Adipose tissue (tissue), 3 donors: ENCODE data around the gene CST8. TPM values are rescaled to one million over a fixed set of nuclear protein-coding genes. Genes with fewer than 3 reads are reported as not detected.

Experiments
- H3K27ac ChIP-seq: one replicate; pipeline ENCODE4 v1.5.1; 2013; ENCODE audit warnings: low read depth, low read length
- WGBS, 3 donors: extraction: QIAGEN DNeasy Blood & Tissue Kit; methylation state at CpG; one replicate each; pipeline ENCODE4 v1.1.7; 2013; 5-methylcytosine and 5-hydroxymethylcytosine counted together
- polyA plus RNA-seq, 3 donors: library from polyadenylated mRNA; stranded (reverse); fragments of 200-250 nt; gene quantifications; one replicate each; pipeline ENCODE4 v1.2.3, GENCODE V29; 2013
- donor health status: healthy with polysubstance abuse.
- donor health status: Bipolar disorder and iron deficiency.
- donor health status: healthy.

The CST8 gene
- polyA plus RNA-seq, 3 donors, result not detected

DNA sequence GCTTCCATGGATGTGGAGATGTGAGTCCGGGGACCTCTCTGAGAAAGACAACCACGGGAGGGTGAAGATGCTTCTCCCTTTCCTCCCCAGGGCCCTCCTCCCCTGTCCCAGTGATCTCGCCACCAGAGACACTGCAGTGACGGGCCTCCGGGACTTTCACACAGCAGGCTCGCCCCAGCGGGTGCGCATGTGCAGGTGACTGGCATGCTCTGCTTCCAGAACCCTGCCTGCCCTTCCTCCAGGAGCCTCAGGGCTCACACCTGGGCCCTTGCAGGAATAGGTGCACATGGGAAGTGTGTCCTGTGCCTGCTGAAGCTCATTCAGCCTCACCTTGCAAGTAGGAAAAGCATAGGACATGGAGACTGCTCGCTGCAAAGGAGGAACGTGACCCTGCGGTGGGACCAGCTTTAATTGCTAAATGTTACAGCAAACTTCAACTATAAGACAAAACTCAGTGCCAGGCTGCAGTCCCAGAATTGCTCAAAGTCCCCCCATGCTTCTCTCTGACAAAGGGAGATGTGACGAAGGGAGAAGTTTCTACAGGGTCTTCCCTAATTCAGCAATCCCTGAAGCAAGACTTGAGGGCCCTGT is 19.2 kb downstream of the CST8 start:
- 74 to 91% (median 87%) methylated on average over 12 of the region's 12 CpGs for WGBS, 3 donors
- H3K27ac ChIP-seq, result no peak overlapping the region

DNA sequence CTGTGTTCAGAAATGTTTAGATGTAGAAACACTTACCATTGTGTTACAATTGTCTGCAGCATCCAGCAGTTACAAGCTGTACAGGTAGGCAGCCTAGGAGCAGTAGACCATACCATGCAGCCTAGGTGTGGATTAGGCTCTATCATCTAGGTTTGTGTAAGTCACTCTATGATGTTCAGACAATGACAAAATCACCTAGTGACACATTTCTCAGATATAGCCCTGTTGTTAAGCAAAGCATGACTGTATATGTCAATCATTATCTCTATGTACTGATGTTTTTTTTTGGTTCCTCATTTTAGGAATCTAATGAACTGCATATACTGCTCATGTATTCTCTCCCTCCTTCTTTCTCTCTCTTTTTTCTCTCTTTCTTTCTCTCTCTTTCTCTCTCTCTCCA is 22.2 kb downstream of the CST8 start:
- no peak overlapping the region for H3K27ac ChIP-seq

DNA sequence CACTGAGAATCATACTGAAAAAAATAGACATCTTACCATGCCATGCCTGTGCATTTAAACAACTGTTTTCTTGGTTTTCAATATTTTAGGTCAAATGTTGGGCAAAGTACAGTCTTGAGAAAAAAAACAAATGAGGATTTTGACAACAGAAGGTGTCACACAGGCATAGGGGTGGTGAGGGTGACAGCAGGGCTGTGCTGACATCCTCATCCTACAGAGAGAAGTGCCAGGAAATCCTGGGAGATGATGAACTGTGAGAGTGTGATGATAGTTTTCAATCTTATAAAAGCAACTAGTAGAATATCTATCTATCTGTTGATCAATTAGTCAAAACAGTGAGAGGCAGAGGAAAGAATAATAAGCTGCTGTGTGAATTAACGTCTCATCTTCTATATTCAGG is 23.9 kb downstream of the CST8 start:
- WGBS, 3 donors, result 24 to 67% (median 62%) methylated on average over 1 of the region's 1 CpG
- H3K27ac ChIP-seq, result no peak overlapping the region

DNA sequence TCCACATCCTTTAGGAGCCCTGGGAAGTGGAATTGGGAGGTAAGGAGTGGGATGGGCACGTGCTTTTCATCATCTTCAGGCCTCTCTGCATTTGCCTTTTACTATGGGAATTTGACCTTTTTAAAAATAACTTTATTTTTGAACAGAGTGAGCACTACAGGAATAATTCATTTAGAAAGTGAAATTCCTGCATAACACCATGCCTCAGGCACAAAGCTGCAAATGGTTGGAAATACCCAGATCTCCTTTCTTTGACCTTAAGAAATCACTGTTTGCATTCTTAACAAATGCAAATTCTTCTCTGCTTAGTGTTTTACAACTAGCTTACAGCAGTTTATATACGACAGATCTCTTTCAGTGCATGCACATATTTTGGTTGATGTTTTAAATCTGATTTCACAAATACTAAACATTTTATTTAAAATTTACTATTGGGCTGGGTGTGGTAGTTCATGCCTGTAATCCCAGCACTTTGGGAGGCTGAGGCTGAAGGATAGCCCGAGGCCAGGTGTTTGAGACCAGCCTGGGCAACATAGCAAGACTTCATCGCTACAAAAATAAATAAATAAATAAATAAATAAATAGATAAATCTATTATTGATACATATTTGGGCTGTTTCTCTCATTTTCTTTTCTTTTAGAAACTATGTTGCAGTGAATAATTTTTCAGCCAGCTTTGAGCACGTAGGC is 24.5 kb downstream of the CST8 start:
- H3K27ac ChIP-seq, result no peak overlapping the region
- WGBS, 3 donors, result 77 to 84% (median 80%) methylated on average over 5 of the region's 5 CpGs

DNA sequence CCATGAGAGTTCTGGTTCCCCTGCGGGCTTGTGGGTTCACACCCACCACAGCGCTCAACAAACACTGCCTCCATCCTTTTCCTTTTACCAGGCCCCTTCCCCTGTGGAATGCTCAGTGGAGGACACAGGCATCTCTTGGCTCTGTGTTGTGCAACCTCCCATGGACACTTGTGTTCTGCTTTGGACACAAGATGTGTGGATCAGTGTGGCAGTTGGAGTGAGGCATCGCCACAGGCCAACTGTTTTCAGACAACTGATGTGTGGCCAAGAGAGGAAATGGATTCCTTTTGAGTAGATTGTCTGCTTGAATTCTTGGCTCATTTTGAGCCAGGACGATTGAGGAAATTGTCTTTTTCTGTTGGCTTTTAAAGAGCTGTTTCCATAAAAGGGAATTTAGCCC is 26.8 kb downstream of the CST8 start:
- WGBS, 3 donors, result 73 to 81% (median 78%) methylated on average over 4 of the region's 4 CpGs
- H3K27ac ChIP-seq, result no peak overlapping the region

DNA sequence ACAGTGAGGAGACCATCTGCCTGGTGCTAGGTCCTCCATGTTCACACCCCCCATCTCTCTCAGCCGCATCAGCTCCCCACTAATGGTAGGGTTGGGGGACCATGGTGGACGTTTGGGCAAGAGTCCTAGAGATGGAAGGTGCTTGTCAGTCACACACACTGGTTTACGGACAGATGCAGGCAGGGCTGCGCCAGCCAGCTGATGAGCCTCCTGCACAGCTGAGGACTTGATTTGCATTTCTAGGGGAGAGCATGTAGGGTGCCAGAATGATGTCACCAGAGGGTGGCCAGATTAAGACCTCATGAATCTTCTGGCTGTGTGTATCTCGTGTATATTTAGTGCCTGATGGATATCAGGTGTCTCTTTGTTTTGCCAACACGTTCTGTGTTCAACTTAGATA is 28.6 kb downstream of the CST8 start:
- 66 to 82% (median 81%) methylated on average over 6 of the region's 6 CpGs for WGBS, 3 donors
- H3K27ac ChIP-seq, result no peak overlapping the region

DNA sequence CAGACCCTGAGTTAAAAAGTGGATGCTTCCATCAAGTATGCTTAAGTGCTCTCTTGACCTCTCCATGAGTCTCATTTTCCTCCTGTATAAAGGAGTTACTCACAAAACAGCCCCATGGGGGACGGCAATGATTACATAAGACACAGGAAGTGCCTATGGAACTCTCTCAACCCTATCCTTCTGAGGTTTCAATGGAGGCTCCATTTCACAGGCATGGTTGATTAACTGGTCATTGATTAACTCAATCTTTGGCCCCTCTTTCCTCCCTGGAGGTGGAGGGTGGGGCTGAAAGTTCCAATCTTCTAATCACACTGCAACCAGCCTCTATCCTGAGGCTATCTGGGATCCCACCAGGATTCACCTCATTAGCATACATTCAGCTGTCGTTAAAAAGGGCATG is 29.3 kb downstream of the CST8 start:
- H3K27ac ChIP-seq, result no peak overlapping the region
- WGBS, 3 donors, result 58 to 60% (median 60%) methylated on average over 2 of the region's 2 CpGs

DNA sequence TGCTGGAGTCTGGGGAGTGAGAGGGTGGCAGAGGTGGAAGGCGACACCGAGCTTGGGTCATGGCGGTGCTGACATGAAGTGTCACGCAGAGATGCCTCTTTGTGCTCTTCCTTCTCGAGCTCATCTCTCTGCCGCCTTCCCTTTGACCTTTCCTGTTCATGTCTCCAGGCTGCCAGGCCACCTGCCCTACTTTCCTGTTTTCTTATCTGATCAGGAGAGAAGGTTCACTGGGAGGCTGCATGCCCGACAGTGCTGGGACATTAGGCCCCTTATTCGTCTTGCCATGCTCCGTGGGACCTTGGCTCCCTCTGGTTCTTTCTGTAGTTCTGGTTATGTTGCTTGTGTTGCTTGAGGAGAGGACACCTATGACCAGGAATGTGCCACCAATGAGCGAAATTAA is 33.2 kb downstream of the CST8 start:
- no peak overlapping the region for H3K27ac ChIP-seq
- 72 to 89% (median 86%) methylated on average over 10 of the region's 10 CpGs for WGBS, 3 donors

DNA sequence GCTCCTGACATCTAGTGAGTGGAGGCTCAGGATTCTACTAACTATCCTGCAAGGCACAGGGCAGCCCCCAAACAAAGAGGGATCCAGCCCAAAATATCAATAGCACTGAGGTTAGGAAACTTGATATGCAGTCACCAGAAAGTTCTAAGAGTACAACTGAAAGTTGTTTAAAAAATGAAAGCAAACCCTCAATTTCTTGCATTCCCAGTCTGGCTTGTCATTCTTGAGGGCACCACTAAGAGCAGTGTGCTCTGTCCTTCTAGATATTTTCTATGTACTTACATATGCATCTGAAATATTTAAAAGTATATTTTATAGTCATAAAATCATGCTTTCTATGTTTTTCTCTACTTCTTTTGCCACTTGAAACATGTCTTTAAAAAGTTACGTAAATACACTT is 35.9 kb downstream of the CST8 start:
- H3K27ac ChIP-seq, result no peak overlapping the region
- WGBS, 3 donors, result 89 to 95% (median 94%) methylated on average over 1 of the region's 1 CpG

DNA sequence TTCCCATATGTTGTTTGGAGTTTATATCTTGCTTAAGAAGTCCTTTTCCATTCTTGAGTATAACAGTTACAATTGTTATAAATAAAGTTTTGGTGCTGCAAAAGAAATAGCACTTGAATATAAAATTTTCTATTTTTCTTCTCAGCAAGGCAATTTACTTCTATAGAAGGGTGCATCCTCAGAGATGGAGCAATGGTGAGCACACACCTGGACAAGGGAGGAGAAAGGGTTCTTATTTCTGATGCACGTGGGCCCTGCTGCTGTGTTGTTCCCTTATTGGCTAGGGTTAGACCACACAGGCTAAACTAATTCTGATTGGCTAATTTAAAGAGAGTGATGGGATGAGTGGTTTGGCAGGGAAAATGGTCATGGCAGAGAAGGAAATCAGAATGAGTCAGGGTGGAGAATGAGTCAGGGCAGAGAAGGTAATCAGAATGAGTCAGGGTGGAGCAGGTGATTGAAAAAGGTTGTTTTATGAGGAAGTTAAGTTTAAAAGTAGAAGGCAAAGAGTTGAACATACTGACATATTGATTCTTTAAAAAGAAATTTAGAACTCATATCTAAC is 38.0 kb downstream of the CST8 start:
- 47 to 82% (median 57%) methylated on average over 1 of the region's 1 CpG for WGBS, 3 donors
- H3K27ac ChIP-seq, result no peak overlapping the region

DNA sequence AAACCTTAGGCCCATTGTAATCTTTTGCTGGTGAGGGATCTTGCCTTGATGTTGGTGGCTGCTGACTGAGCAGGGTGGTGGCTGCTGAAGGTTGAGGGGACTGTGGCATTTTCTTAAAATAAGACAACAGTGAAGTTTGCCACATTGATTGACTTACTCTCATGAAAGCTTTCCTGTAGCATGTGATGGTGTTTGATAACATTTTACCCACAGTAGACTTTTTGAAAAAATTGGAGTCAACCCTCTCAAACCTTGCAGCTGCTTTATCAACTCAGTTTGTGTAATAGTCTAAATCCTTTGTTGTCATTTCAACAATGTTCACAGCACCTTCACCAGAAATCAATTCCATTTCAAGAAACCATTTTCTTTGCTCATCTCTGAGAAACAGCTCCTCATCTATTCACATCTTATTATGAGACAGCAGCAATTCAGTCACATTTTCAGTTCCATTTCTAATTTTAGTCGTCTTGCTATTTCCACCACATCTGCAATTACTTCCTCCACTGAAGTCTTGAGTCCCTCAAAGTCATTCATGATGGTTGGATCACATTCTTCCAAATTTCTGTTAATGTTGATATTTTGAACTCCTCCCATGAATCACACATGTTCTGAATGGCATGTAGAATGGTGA is 40.1 kb downstream of the CST8 start:
- H3K27ac ChIP-seq, result no peak overlapping the region
- WGBS, 3 donors, result 44 to 62% (median 44%) methylated on average over 1 of the region's 1 CpG

DNA sequence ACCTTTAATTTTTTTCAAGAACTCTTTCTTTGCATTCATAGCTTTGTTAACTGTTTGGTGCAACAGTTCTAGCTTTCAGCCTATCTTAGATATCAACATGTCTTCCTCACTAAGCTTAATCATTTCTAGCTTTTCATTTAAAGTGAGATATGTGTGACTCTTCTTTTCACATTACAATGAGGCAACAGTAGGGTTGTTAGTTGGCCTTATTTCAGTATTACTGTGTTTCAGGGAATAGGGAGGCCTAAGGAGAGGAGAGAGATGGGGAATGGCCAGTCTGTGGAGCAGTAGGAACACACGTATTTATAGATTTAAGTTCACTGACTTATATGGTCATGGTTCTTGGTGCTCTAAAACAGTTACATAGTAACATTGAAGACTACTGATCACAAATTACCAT is 41.6 kb downstream of the CST8 start:
- 64 to 74% (median 66%) methylated on average over 1 of the region's 1 CpG for WGBS, 3 donors
- no peak overlapping the region for H3K27ac ChIP-seq

DNA sequence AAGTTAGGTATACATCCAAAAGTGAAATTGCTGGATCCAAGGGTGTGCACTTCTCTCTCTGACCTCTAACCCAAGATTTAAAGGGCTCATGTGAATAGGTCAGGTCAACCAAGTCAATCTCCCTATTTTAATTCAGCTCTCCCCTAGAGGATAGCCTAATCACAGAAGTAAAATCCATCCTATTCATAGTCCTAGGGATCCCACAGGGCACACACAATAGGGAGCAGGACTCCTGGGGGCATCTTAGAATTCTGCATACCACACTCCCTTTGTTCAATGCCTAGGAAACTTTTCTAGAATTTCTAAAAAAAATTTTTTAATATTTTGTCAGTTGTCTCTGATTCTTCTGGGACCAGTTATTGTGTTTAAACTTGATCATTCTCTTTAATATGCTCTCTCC is 42.2 kb downstream of the CST8 start:
- no peak overlapping the region for H3K27ac ChIP-seq

DNA sequence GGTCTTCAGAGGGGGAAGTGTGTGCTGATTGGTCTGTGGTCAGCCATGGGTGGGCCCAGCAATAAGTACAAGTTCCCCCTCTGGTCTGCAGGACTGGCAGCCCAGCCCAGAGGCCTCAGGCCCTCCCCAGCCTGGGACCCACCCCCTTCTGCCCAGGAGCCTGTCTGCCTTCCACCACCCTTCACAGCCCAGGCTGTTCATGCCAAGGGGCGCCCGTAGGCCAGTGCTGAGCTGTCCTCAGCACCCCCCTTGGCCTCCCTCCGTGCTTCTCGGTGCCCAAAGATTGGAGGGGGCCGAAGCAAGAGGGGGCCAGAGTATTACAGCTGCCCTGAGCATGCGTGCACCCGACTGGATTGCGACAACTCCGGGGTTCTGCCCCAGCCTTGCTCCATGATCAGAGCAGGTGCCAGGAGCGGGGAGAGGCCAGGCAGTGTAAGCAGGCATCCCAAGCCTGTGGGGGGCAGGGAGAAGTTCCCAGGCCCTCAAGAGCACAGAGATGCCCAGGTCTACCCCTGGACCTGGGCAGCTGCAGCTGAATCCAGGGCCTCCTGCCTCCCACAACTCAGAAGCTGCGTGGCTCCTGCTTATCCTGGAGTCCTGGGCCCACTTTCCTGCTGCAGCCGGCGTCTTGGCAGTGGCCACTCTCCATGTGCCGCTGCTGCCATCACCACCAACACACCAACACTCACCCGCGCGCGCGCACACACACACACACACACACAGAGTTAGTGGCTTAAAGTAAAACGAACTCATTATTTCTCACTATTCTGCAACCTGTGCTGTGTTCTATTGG is 44.1 kb downstream of the CST8 start:
- WGBS, 3 donors, result 74 to 85% (median 82%) methylated on average over 17 to 20 of the region's 20 CpGs
- H3K27ac ChIP-seq, result no peak overlapping the region

DNA sequence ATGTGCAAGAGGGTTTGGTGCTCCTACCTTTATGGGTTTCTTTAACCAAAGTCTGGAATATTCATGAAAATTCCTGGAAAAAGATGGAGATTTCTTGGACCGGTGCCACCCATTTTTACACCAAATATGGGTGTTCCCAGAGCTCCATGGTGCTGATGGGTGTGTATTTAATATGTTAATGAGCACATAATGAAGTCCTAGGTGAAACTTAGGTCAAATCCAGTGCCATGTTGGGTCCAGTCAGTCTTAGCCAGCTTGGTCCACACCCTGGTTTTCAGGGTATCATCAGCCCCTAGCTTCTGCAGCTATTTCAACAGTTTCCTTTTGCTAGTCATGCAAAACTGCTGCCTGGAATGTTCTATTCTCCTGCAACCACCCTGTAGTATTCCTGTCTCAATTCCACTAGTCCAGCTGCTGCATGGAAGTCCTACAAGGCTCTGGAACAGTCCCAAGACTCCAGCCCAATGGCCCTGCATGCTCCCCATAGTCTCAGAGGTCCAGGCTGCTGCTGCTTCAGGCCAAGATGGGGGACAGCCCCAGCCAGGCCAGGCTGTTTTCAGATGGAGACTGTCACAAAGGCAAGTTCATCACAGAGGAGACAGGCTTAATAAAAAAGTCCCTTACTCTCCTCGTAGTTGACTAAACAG is 45.5 kb downstream of the CST8 start:
- WGBS, 3 donors, result 63 to 78% (median 64%) methylated on average over 2 of the region's 2 CpGs
- H3K27ac ChIP-seq, result no peak overlapping the region

DNA sequence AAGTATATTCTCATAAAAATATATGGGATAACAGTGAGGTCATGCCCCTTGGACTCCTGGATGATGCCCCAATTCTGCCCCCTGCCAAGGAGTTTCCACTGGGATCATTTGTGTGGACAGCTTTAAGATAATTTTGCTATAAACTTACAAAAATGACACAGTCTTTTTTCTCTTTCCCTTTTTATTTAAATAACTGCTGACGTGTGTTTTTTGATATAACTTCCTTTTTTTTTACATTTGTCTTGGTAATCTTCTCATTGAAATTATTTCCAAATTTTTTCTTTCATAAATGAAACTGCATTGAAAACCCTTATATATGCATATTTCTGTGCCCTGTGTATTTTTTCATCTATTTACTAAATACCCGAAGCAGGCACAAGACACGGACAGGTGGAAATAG is 46.1 kb downstream of the CST8 start:
- WGBS, 3 donors, result 63 to 66% (median 66%) methylated on average over 3 of the region's 3 CpGs

DNA sequence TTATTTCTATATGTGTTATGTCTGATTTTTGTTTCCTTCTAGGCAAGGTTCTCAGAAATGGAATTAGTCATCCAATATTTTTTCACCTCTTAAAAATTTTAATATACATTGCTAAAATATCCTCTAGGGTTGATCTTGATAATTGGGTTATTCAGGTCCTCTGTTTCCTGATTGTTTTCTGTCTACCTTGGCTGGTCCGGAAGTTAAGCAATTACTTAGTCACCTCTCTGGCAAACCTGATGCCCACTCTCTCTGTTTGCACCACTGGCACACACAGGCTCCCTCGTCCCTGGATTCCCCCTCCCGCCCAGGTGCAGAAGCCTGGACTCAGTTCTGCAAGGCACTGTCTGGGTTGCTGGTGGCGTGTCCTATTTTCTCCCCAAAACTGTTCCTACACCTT is 49.7 kb downstream of the CST8 start:
- no peak overlapping the region for H3K27ac ChIP-seq
- WGBS, 3 donors, result 63 to 82% (median 77%) methylated on average over 4 of the region's 4 CpGs

More for the DNA sequence above, 46.1 kb downstream of the CST8 start:
- no peak overlapping the region for H3K27ac ChIP-seq

DNA sequence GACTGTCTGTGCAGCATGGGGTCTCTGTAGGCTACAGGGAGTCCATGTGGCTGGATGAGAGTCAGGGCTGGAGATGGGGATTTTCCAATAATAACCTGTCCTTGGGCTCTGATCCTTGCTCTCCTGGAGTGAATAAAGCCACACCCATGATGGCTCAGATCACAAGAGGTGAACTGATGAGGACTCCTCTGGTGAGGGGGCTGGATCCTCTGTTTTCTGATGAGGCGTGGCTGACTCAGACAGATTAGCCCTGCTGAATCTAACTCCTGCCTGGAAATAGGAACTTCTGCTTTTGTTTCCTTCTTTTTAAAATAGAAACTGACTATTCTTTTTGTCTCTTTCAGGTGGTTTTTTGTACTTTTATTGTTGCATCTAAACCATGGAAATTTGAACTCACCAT is 50.4 kb downstream of the CST8 start:
- 32 to 50% (median 47%) methylated on average over 1 of the region's 1 CpG for WGBS, 3 donors
- H3K27ac ChIP-seq, result no peak overlapping the region

DNA sequence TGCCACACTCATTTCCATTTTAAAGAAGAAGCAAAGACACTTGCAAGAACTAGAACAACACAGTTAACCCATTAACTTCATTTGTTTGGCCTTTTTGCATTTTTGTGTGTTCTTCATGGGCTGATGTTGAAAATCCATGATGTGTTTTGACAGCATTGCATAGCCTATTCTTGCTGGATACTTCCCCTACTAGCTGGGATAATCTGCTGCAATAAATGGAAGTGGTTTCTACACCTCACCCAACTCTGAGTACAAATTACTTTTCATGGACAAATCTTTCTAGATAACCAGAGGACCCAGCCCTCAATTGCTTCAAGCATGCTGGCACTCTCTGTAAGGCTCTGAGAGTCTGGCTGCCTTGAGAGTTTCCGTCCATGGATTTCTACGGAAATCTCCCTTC is 50.9 kb downstream of the CST8 start:
- WGBS, 3 donors, result 70 to 93% (median 82%) methylated on average over 2 of the region's 2 CpGs
- no peak overlapping the region for H3K27ac ChIP-seq
